SK-N-SH (cell line): ENCODE results near the gene CCDC197. TPM values are rescaled to one million over a fixed set of nuclear protein-coding genes. Genes with fewer than 3 reads are reported as not detected.

Experiments
- CTCF ChIA-PET: fragments of 300-600, 350-600 bp; formaldehyde crosslinking; extraction: SDS; loops from one replicate; lab custom pipeline; 2021; lab: Yijun Ruan, JAX
- POLR2A ChIA-PET: fragments of 350-600 bp; sonication (Branson Sonifier 250); formaldehyde crosslinking; extraction: SDS; loops from one replicate; lab custom pipeline; 2020; ENCODE audit warnings: antibody characterized with exemption, inconsistent platforms; lab: Yijun Ruan, JAX
- DNase-seq: peaks from one replicate; pipeline ENCODE4 v3.0.0; 2012
- H2AFZ ChIP-seq: fragments of 200-600 bp; sonication (generic); 2 replicates; pipeline ENCODE4 v1.8.1; 2016; ENCODE audit warnings: antibody characterized with exemption, mild to moderate bottlenecking, low read depth
- H3F3A ChIP-seq: fragments of 200-600 bp; sonication (generic); replicated peaks from 2 replicates; pipeline ENCODE3; 2016; ENCODE audit warnings: antibody characterized with exemption, mild to moderate bottlenecking; ENCODE audit not compliant: insufficient read depth
- H3K27ac ChIP-seq, 2 experiments: fragments of 200-500 bp in 1 of 2; fragments of 200-600 bp in 1 of 2; sonication (Bioruptor generic) in 1 of 2; sonication (generic), shearing (Covaris generic) in 1 of 2; 2 replicates each; pipeline versions ENCODE4 v1.5.1 to v1.6.1; 2014 to 2016; ENCODE audit warnings: low read depth in 2 of 2, inconsistent platforms in 1 of 2, low read length in 1 of 2, mild to moderate bottlenecking in 1 of 2, mixed read lengths in 1 of 2
- H3K27me3 ChIP-seq: fragments of 200-600 bp; sonication (generic), shearing (Covaris generic); 2 replicates; pipeline ENCODE4 v1.6.1; 2016; ENCODE audit warnings: mixed run types; ENCODE audit not compliant: insufficient read depth
- H3K36me3 ChIP-seq, 2 experiments: fragments of 200-500 bp in 1 of 2; fragments of 200-600 bp in 1 of 2; sonication (Bioruptor generic) in 1 of 2; sonication (generic) in 1 of 2; replicated peaks in 1 of 2; 2 replicates each; pipeline versions ENCODE3 to v1.5.1; 2014 to 2016; ENCODE audit warnings: low read length in 1 of 2, mild to moderate bottlenecking in 1 of 2; ENCODE audit not compliant: insufficient read depth in 2 of 2, control insufficient read depth in 1 of 2
- H3K4me1 ChIP-seq, 2 experiments: fragments of 200-500 bp in 1 of 2; fragments of 200-600 bp in 1 of 2; sonication (Bioruptor generic) in 1 of 2; sonication (generic), shearing (Covaris generic) in 1 of 2; 2 replicates each; pipeline versions ENCODE4 v1.5.1 to v1.6.1; 2014 to 2016; ENCODE audit warnings: low read depth in 1 of 2, low read length in 1 of 2, mixed run types in 1 of 2; ENCODE audit not compliant: insufficient read depth in 2 of 2, control insufficient read depth in 1 of 2
- H3K4me2 ChIP-seq: fragments of 200-600 bp; sonication (generic), shearing (Covaris generic); 2 replicates; pipeline ENCODE4 v1.6.1; 2017; ENCODE audit warnings: mixed run types
- H3K4me3 ChIP-seq, 2 experiments: fragments of 200-500 bp in 1 of 2; fragments of 200-600 bp in 1 of 2; sonication (Bioruptor generic) in 1 of 2; sonication (generic), shearing (Covaris generic) in 1 of 2; 2 replicates each; pipeline versions ENCODE4 v1.5.1 to v1.8.1; 2014 to 2016; ENCODE audit warnings: low read depth in 2 of 2, inconsistent platforms in 1 of 2, low read length in 1 of 2, mild to moderate bottlenecking in 1 of 2, mixed read lengths in 1 of 2, moderate library complexity in 1 of 2
- H3K79me2 ChIP-seq: fragments of 200-600 bp; sonication (generic); 2 replicates; pipeline ENCODE4 v1.8.1; 2017; ENCODE audit warnings: mild to moderate bottlenecking; ENCODE audit not compliant: insufficient read depth
- H3K9ac ChIP-seq: fragments of 200-600 bp; sonication (generic); 2 replicates; pipeline ENCODE4 v1.6.1; 2017; ENCODE audit warnings: mixed run types
- H3K9me2 ChIP-seq: fragments of 200-600 bp; sonication (generic); 2 replicates; pipeline ENCODE4 v1.6.1; 2017; ENCODE audit warnings: mixed run types
- H3K9me3 ChIP-seq: fragments of 200-600 bp; sonication (generic); 2 replicates; pipeline ENCODE4 v1.6.1; 2017; ENCODE audit warnings: mixed run types, mild to moderate bottlenecking, moderate library complexity
- H4K20me1 ChIP-seq: fragments of 200-600 bp; sonication (generic); 2 replicates; pipeline ENCODE4 v1.6.1; 2017; ENCODE audit warnings: mild to moderate bottlenecking, mixed run types; ENCODE audit not compliant: insufficient read depth
- CTCF ChIP-seq: fragments of 200-600 bp; sonication (generic); IDR thresholded peaks from 2 replicates; pipeline ENCODE4 v1.6.1; 2017; ENCODE audit warnings: antibody characterized with exemption, mild to moderate bottlenecking, moderate library complexity
- EZH2phosphoT487 ChIP-seq: fragments of 200-600 bp; sonication (generic); IDR thresholded peaks from 2 replicates; pipeline ENCODE4 v1.6.1; 2017; ENCODE audit warnings: low read depth, mixed run types, mild to moderate bottlenecking, antibody characterized with exemption, moderate library complexity, borderline replicate concordance
- GABPA ChIP-seq: IDR thresholded peaks from 2 replicates; pipeline ENCODE4 v1.4.0; 2012; ENCODE audit warnings: low read depth, mild to moderate bottlenecking
- GATA2 ChIP-seq: sonication (generic); formaldehyde crosslinking; IDR thresholded peaks from 2 replicates; pipeline ENCODE4 v1.5.0; 2020; ENCODE audit warnings: mild to moderate bottlenecking, missing genetic modification reagents
- JUND ChIP-seq: IDR thresholded peaks from 2 replicates; pipeline ENCODE4 v1.4.0; 2012
- MEF2A ChIP-seq: IDR thresholded peaks from 2 replicates; pipeline ENCODE4 v1.4.0; 2012; ENCODE audit warnings: low read depth, borderline replicate concordance
- MXI1 ChIP-seq: IDR thresholded peaks from 2 replicates; pipeline ENCODE4 v1.6.1; 2012; ENCODE audit warnings: mild to moderate bottlenecking, low read depth, low read length, improper control_type of control experiment
- NRF1 ChIP-seq: IDR thresholded peaks from 2 replicates; pipeline ENCODE4 v1.6.1; 2012; ENCODE audit warnings: low read depth, mild to moderate bottlenecking, low read length
- PBX3 ChIP-seq: IDR thresholded peaks from 2 replicates; pipeline ENCODE4; 2012
- POLR2AphosphoS5 ChIP-seq: IDR thresholded peaks from 2 replicates; pipeline ENCODE4 v1.6.1; 2012; ENCODE audit warnings: low read depth, low read length
- RAD21 ChIP-seq: IDR thresholded peaks from 2 replicates; pipeline ENCODE4 v1.6.1; 2012; ENCODE audit warnings: mild to moderate bottlenecking, low read length
- REST ChIP-seq: IDR thresholded peaks from 2 replicates; pipeline ENCODE4 v1.6.1; 2012; ENCODE audit warnings: mild to moderate bottlenecking, low read depth, low read length, moderate library complexity
- RFX5 ChIP-seq: IDR thresholded peaks from 2 replicates; pipeline ENCODE4 v1.6.1; 2012; ENCODE audit warnings: mild to moderate bottlenecking, improper control_type of control experiment, low read length
- RXRA ChIP-seq: IDR thresholded peaks from 2 replicates; pipeline ENCODE4 v1.4.0; 2012; ENCODE audit warnings: low read depth, mild to moderate bottlenecking, borderline replicate concordance
- SMC3 ChIP-seq: IDR thresholded peaks from 2 replicates; pipeline ENCODE4 v1.6.1; 2012; ENCODE audit warnings: low read depth, low read length, improper control_type of control experiment
- TAF1 ChIP-seq: IDR thresholded peaks from 2 replicates; pipeline ENCODE4 v1.6.1; 2012; ENCODE audit warnings: low read depth, mild to moderate bottlenecking, low read length, moderate library complexity, borderline replicate concordance
- TCF12 ChIP-seq: IDR thresholded peaks from 2 replicates; pipeline ENCODE4 v1.4.0; 2012
- YY1 ChIP-seq: IDR thresholded peaks from 2 replicates; pipeline ENCODE4 v1.4.0; 2012; ENCODE audit warnings: low read depth, mild to moderate bottlenecking
- WGBS: methylation state at CpG from one replicate; pipeline ENCODE4 v1.1.6; 2017; ENCODE audit warnings: low lambda C conversion rate; 5-methylcytosine and 5-hydroxymethylcytosine counted together
- polyA plus RNA-seq, 3 experiments: library from polyadenylated mRNA; depleted of rRNA; stranded (reverse); fragments of >200 nt; gene quantifications; 2 replicates each; pipeline ENCODE4 v1.2.3, GENCODE V29; 2012

CCDC197 gene
- polyA plus RNA-seq, 1 of the 3 experiments (the other 2 are of a cell fraction), result not detected

GRCh38 chr14:93957751-93958566 lies 39.1 kb upstream of the CCDC197 start:
- DNase-seq, result no peak
- Histone ChIP-seq H3K4me1 (peaks cover 3 to 16% of the 10 kb centered on the region in 2 experiments; a peak in 2 of 4 replicates), H4K20me1 (no peaks in the 10 kb centered on the region), H3K4me2 (no peak overlapping the region), H3K27ac (no peak overlapping the region), H3K36me3 (no peaks in the 10 kb centered on the region), H3K9ac (no peak overlapping the region), H3K9me2 (no peaks in the 10 kb centered on the region), H3F3A (peaks cover 14% of the 10 kb centered on the region), H3K4me3 (no peak overlapping the region), H3K27me3 (no peaks in the 10 kb centered on the region), H3K9me3 (no peaks in the 10 kb centered on the region), H2AFZ (no peak overlapping the region), H3K79me2 (no peaks in the 10 kb centered on the region)
- ChIA-PET POLR2A (no interaction called here), CTCF (interaction anchor here (0.6 to 5.2 kb wide), 2 partner anchors 14 to 18 kb away, joined by 3 to 28 read pairs; no protein-coding TSS in a partner anchor)
- WGBS, result 98% methylated on average over 13 of the region's 16 CpGs
- no peak for TF ChIP-seq EZH2phosphoT487
- TF ChIP-seq REST, result no peak
- no peak for TF ChIP-seq CTCF
- TF ChIP-seq MEF2A, result no peak

- 90% methylated on average over 5 of the region's 7 CpGs for WGBS
- H4K20me1 ChIP-seq, result no peaks in the 10 kb centered on the region
- no peaks in the 10 kb centered on the region for H3K9me3 ChIP-seq
- H3K4me1 ChIP-seq, result peaks cover 3 to 16% of the 10 kb centered on the region in 2 experiments; a peak in 2 of 4 replicates
- H3K36me3 ChIP-seq, result no peaks in the 10 kb centered on the region
- no peaks in the 10 kb centered on the region for H3K9me2 ChIP-seq
- H3K27me3 ChIP-seq, result no peaks in the 10 kb centered on the region
- TF ChIP-seq YY1 (no peak), POLR2AphosphoS5 (no peak), MXI1 (no peak), PBX3 (no peak), SMC3 (no peak), GATA2 (CRISPR knock-in tag) (no peak), JUND (no peak), NRF1 (no peak), TAF1 (no peak), TCF12 (no peak), RXRA (no peak), RAD21 (no peak), GABPA (no peak), RFX5 (no peak)
- TF ChIP-seq, all 33 proteins: peak for 0
- Histone ChIP-seq H2AFZ (peak overlapping the region; percentile 48; the same call in 1 of the 2 replicates), H3K4me2 (peak overlapping the region; percentile 58; the same call in 1 of the 2 replicates), H3K79me2 (no peaks in the 10 kb centered on the region), H3F3A (peaks cover 14% of the 10 kb centered on the region), H3K9ac (peak overlapping the region; percentile 65; the same call in 1 of the 2 replicates), H3K27ac (peak overlapping the region in 1 of 2 experiments; percentile 88; a peak in 2 of 4 replicates), H3K4me3 (no peak overlapping the region)
- POLR2A ChIA-PET, result no interaction called here
- CTCF ChIA-PET, result interaction anchor here (0.5 to 5.2 kb wide), 4 partner anchors 14 to 157 kb away, joined by 3 to 28 read pairs (median 3); no protein-coding TSS in a partner anchor
- DNase-seq, result no peak
Measured at GRCh38 chr14:93958567-93959238, 38.4 kb upstream of the CCDC197 start.
